Tibial artery (tissue), 4 donors: Measurements from ENCODE around the gene DHRS13.
A peak's percentile ranks its signal among the peaks of the same experiment; 100 is the strongest.

Experiments
- DNase-seq, 2 donors: peaks; one replicate each; pipeline ENCODE4 v3.0.0-alpha.2; 2019
- H3K27ac ChIP-seq, 2 donors: fragments of 200-600 bp; sonication (generic) in 1 of 2; 1 replicate in 1 of 2; 2 replicates in 1 of 2; pipeline ENCODE4 v1.5.1; 2018 to 2019; ENCODE audit warnings: mild to moderate bottlenecking in 1 of 2
- H3K27me3 ChIP-seq, 2 donors: fragments of 200-600 bp; sonication (generic) in 1 of 2; one replicate each; pipeline versions ENCODE4 v1.5.1 to v1.6.0; 2016 to 2019
- H3K36me3 ChIP-seq, 3 donors: fragments of 200-600 bp; sonication (generic) in 2 of 3; one replicate each; pipeline ENCODE4 v1.5.1; 2016 to 2019; ENCODE audit warnings: mild to moderate bottlenecking in 2 of 3
- H3K4me1 ChIP-seq, 4 donors: fragments of 200-600 bp; sonication (generic) in 2 of 4; 1 replicate in 3 of 4; 2 replicates in 1 of 4; pipeline ENCODE4 v1.5.1; 2016 to 2019
- H3K4me3 ChIP-seq, 2 donors: fragments of 200-600 bp; sonication (generic) in 1 of 2; 1 replicate in 1 of 2; 2 replicates in 1 of 2; pipeline ENCODE4 v1.5.1; 2018 to 2019; ENCODE audit warnings: mild to moderate bottlenecking in 2 of 2
- H3K9me3 ChIP-seq, 3 donors: fragments of 200-600 bp; sonication (generic) in 1 of 3; one replicate each; pipeline ENCODE4 v1.5.1; 2016 to 2019
- CTCF ChIP-seq, 2 experiments: fragments of 200-600 bp in 1 of 2; fragments of 450-650 bp in 1 of 2; IDR thresholded peaks; one replicate each; pipeline ENCODE4 v1.5.1; 2017 to 2019; ENCODE audit warnings: antibody characterized with exemption in 2 of 2, mild to moderate bottlenecking in 1 of 2, moderate library complexity in 1 of 2
- intact Hi-C: fragments of 100-400 bp; cut with DNase I; formaldehyde crosslinking; loops from one replicate; pipeline ENCODE4 v1.15.0; 2023; ENCODE audit warnings: low total_unique reads

DHRS13 gene

DNA sequence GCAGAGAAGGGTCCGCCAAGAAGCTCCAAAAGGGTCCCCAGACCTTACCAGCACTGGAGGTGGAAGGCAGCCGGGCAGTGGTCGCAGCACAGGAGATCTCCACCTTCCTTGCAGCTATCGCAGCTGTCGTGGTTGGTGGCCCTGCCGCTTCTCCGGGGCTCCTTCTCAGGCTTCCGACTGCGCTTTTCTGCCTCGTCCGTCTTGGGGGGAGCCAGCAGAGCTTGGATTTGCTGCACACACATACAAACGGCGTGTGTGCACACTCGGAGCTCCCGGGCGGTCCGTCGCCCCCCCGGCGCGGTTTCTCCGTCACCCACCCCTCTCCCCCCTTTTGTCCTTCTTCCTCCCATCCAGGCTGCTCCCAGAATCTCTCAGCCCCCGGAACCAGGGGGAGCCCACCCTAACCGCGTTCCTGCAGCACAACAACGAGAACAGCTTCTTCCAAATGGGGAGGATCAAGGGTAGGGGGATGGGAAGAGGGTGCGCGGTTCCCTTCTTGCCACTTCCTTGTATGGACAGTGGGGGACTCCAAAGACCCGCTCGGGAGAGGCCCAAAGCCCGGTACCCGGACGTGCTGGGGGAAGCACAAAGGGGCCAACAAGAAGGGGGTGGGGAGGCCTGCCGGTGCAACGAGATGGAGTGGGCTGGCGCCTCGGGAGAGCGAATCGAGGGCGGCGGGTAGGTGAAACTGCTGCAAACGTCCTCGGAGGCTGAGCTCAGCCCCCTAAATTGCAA is 47.3 kb upstream of the DHRS13 start:
- intact Hi-C loops, result loop anchor here (5.0 kb wide), 1 partner anchor 613 kb away; the partner anchor contains the start of genes IFT20 and TNFAIP1
- peak overlapping the region; percentile 86 to 98 for H3K27ac ChIP-seq
- no peaks in the 10 kb centered on the region for H3K36me3 ChIP-seq

GRCh38 chr17:28949185-28950016 is 46.5 kb upstream of the DHRS13 start:
- Histone ChIP-seq H3K36me3 (no peaks in the 10 kb centered on the region), H3K27me3 (no peaks in the 10 kb centered on the region), H3K27ac (peak overlapping the region; percentile 86 to 98), H3K9me3 (no peaks in the 10 kb centered on the region), H3K4me1 (peaks cover 0 to 54% (median 42%) of the 10 kb centered on the region in 4 donors), H3K4me3 (peak overlapping the region; percentile 67 to 98)
- DNase-seq, result peak; percentile 69 to 83
- intact Hi-C loops, result loop anchor here (5.0 kb wide), 1 partner anchor 612 kb away; the partner anchor contains the start of genes IFT20 and TNFAIP1
- TF ChIP-seq CTCF (IDR thresholded peaks at IDR 0.05), result no peak

More for the DNA sequence above, 47.3 kb upstream of the DHRS13 start:
- Histone ChIP-seq H3K9me3 (no peaks in the 10 kb centered on the region), H3K4me1 (peaks cover 0 to 46% (median 34%) of the 10 kb centered on the region in 4 donors), H3K27me3 (no peaks in the 10 kb centered on the region), H3K4me3 (peak overlapping the region; percentile 67 to 98)
- DNase-seq, result peak; percentile 53 to 84
- TF ChIP-seq CTCF (IDR thresholded peaks at IDR 0.05), result no peak

- H3K27ac ChIP-seq, result peak overlapping the region; percentile 86 to 98
- H3K4me1 ChIP-seq, result peaks cover 0 to 58% (median 43%) of the 10 kb centered on the region in 4 donors
- TF ChIP-seq CTCF (IDR thresholded peaks at IDR 0.05), result no peak
- intact Hi-C loops, result no loop called here
- no peaks in the 10 kb centered on the region for H3K27me3 ChIP-seq
- no peaks in the 10 kb centered on the region for H3K36me3 ChIP-seq
- DNase-seq, result no peak
- H3K4me3 ChIP-seq, result peak overlapping the region; percentile 67 to 98
- H3K9me3 ChIP-seq, result no peaks in the 10 kb centered on the region
These were observed 46.0 kb upstream of the DHRS13 start for GRCh38 chr17:28948873-28949184.

DNA sequence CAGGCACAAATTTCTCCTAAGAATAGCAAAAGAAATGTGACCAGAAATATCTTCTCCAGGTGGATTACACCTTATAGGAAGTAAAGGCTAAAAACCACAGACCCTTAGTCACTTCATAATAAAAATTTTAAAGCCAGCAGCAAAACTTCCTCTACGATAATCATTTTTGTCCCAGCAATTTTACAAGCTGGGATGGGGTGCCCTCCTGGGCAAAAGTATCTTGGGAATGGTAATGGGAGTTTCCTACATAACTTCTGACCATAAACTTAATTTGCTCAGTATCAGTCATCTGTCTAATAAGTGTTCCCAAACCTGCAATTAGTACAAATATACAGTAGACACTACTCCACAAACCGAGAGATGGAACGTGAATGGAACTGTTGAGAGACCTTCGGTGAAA is 45.5 kb upstream of the DHRS13 start:
- no peak for DNase-seq
- peak overlapping the region; percentile 86 to 98 for H3K27ac ChIP-seq
- H3K9me3 ChIP-seq, result no peaks in the 10 kb centered on the region
- no peaks in the 10 kb centered on the region for H3K36me3 ChIP-seq
- intact Hi-C loops, result no loop called here
- H3K4me1 ChIP-seq, result peaks cover 0 to 56% (median 43%) of the 10 kb centered on the region in 4 donors
- TF ChIP-seq CTCF (IDR thresholded peaks at IDR 0.05), result no peak
- no peaks in the 10 kb centered on the region for H3K27me3 ChIP-seq
- peak overlapping the region; percentile 67 to 98 for H3K4me3 ChIP-seq

GRCh38 chr17:28947639-28948038 is 44.8 kb upstream of the DHRS13 start:
- Histone ChIP-seq H3K9me3 (no peaks in the 10 kb centered on the region), H3K4me3 (peak overlapping the region in 1 of 2 donors; percentile 67), H3K27ac (peak overlapping the region; percentile 8 to 98), H3K36me3 (no peaks in the 10 kb centered on the region), H3K27me3 (no peaks in the 10 kb centered on the region), H3K4me1 (peaks cover 0 to 50% (median 38%) of the 10 kb centered on the region in 4 donors)
- DNase-seq, result no peak
- no peak for TF ChIP-seq CTCF (IDR thresholded peaks at IDR 0.05)
- intact Hi-C loops, result no loop called here
